HG03066 (cell line): ENCODE results near the gene NFKBIB.
"Not testable (repeated sequence)": the region's sequence is repeated elsewhere in the genome, so short reads cannot be mapped to it uniquely, and the experiment has no call there.

ENCODE experiments used
- ATAC-seq: cut with Tn5 transposase; IDR thresholded peaks from one replicate; pipeline ENCODE4 v1.9.1; 2021; ENCODE audit warnings: low read depth; ENCODE audit not compliant: unreplicated experiment

The NFKBIB gene

GRCh38 chr19:38873400-38873799 is 26.4 kb upstream of the NFKBIB start:
- not testable (repeated sequence) for ATAC-seq

- no peak for ATAC-seq
Observed at GRCh38 chr19:38875656-38876395, 23.9 kb upstream of the NFKBIB start.

- no peak for ATAC-seq
Observed at GRCh38 chr19:38877781-38878574, 21.8 kb upstream of the NFKBIB start, which contains the start of gene RINL. Gene RINL, minus strand, starts transcription at chr19:38878275. Its CDS starts 1,533 bp downstream, at chr19:38876742.

- no peak for ATAC-seq
Observed at GRCh38 chr19:38878575-38879399, 21.0 kb upstream of the NFKBIB start.

GRCh38 chr19:38879400-38879751 is 20.4 kb upstream of the NFKBIB start:
- no peak for ATAC-seq

GRCh38 chr19:38880076-38880881 is 19.5 kb upstream of the NFKBIB start:
- ATAC-seq = no peak

GRCh38 chr19:38880882-38881609 is 18.7 kb upstream of the NFKBIB start:
- no peak for ATAC-seq

GRCh38 chr19:38883286-38883685 is 16.5 kb upstream of the NFKBIB start:
- no peak for ATAC-seq

- not testable (repeated sequence) for ATAC-seq
Observed at GRCh38 chr19:38884691-38885090, 15.1 kb upstream of the NFKBIB start.

GRCh38 chr19:38888876-38889275 is 10.9 kb upstream of the NFKBIB start:
- no peak for ATAC-seq

GRCh38 chr19:38889803-38890202 is 10.0 kb upstream of the NFKBIB start:
- no peak for ATAC-seq

- ATAC-seq = no peak
Observed at GRCh38 chr19:38890686-38891085, 9.1 kb upstream of the NFKBIB start.

- ATAC-seq = no peak
Observed at GRCh38 chr19:38891771-38892170, 8.0 kb upstream of the NFKBIB start.

- ATAC-seq = no peak
Observed at GRCh38 chr19:38892841-38893240, 6.9 kb upstream of the NFKBIB start.

- no peak for ATAC-seq
Observed at GRCh38 chr19:38893341-38893771, 6.4 kb upstream of the NFKBIB start.

GRCh38 chr19:38894968-38895367 is 4.8 kb upstream of the NFKBIB start:
- ATAC-seq = no peak

- no peak for ATAC-seq
Observed at GRCh38 chr19:38898788-38899446, 852 bp upstream of the NFKBIB start.

- no peak for ATAC-seq
Observed at GRCh38 chr19:38900202-38900629, 447 bp downstream of the NFKBIB start.

- no peak for ATAC-seq
Observed at GRCh38 chr19:38900743-38901190, 998 bp downstream of the NFKBIB start.
